Keratinocyte (primary cell): Measurements from ENCODE around the gene WDR3.

Experiments
- CTCF ChIP-seq, 3 experiments: IDR thresholded peaks in 1 of 3; conservative IDR thresholded peaks in 1 of 3; optimal IDR thresholded peaks in 1 of 3; 2 replicates in 2 of 3; 3 replicates in 1 of 3; pipeline versions ENCODE3 to v1.5.1; 2011; ENCODE audit warnings: low read length in 3 of 3, mild to moderate bottlenecking in 3 of 3, moderate library complexity in 2 of 3, control low read depth in 1 of 3, inconsistent platforms in 1 of 3; ENCODE audit not compliant: insufficient read depth in 2 of 3; ENCODE audit errors: extremely low read depth in 1 of 3
- EZH2 ChIP-seq: IDR thresholded peaks from one replicate; pipeline ENCODE4 v1.6.1; 2012; ENCODE audit warnings: inconsistent platforms, mild to moderate bottlenecking, low read length, moderate library complexity

- TF ChIP-seq CTCF (optimal IDR thresholded peaks at IDR 0.05 in 1 of 3, IDR thresholded peaks at IDR 0.05 in 1 of 3, conservative IDR thresholded peaks at IDR 0.05 in 1 of 3; ENCODE audit: extremely low read depth in 1 of 3, insufficient read depth in 2 of 3, low read length in 3 of 3) = no peak
- TF ChIP-seq EZH2 = no peak
Observed at GRCh38 chr1:117985973-117986372, 56.4 kb downstream of the WDR3 start.
